Endothelial cell of umbilical vein (primary cell): Measurements from ENCODE around the gene ERBB4. TPM values are rescaled to one million over a fixed set of nuclear protein-coding genes. Genes with fewer than 3 reads are reported as not detected.

Experiments used
- BruUV-seq: library from RNA; stranded (reverse); fragments of 400-500 nt; replicated peaks from 2 replicates; lab custom pipeline; 2021; lab: Mats Ljungman, UMichigan
- CTCF ChIA-PET: fragments of 300-600, 350-600 bp; sonication (Branson Sonifier 250); formaldehyde crosslinking; loops from one replicate; lab custom pipeline; 2021; ENCODE audit warnings: antibody characterized with exemption, inconsistent platforms; lab: Charles Lee
- POLR2A ChIA-PET: fragments of 300-600, 350-600 bp; sonication (Branson Sonifier 250); formaldehyde crosslinking; loops from one replicate; lab custom pipeline; 2021; ENCODE audit warnings: antibody characterized with exemption, inconsistent platforms; lab: Charles Lee
- DNase-seq: peaks from one replicate; pipeline ENCODE4 v3.0.0-alpha.2; 2011; ENCODE audit warnings: low read depth, low spot score
- FAIRE-seq: peaks from 2 replicates; lab custom pipeline; 2011; peaks lifted over from hg19 to GRCh38; lab: Jason Lieb, UNC
- H2AFZ ChIP-seq: 2 replicates; pipeline ENCODE4 v1.6.0; 2012; ENCODE audit warnings: low read depth, low read length, control low read depth, inconsistent platforms
- H3K27ac ChIP-seq: 2 replicates; pipeline ENCODE4 v1.5.1; 2011; ENCODE audit warnings: low read depth, mild to moderate bottlenecking, control low read depth, low read length, moderate library complexity; ENCODE audit not compliant: insufficient read depth
- H3K27me3 ChIP-seq, 2 experiments: 2 replicates each; pipeline versions ENCODE4 v1.6.0 to v1.6.1; 2011; ENCODE audit warnings: low read length in 2 of 2, mixed read lengths in 1 of 2; ENCODE audit not compliant: control insufficient read depth in 2 of 2, insufficient read depth in 2 of 2
- H3K36me3 ChIP-seq, 2 experiments: 2 replicates in 1 of 2; 3 replicates in 1 of 2; pipeline ENCODE4 v1.5.1; 2011; ENCODE audit warnings: low read length in 2 of 2, mild to moderate bottlenecking in 1 of 2, moderate library complexity in 1 of 2; ENCODE audit not compliant: control insufficient read depth in 2 of 2, insufficient read depth in 2 of 2; ENCODE audit errors: extremely low read depth in 1 of 2
- H3K4me1 ChIP-seq: 3 replicates; pipeline ENCODE4 v1.5.1; 2011; ENCODE audit warnings: mild to moderate bottlenecking, low read length; ENCODE audit not compliant: control insufficient read depth, insufficient read depth; ENCODE audit errors: extremely low read depth
- H3K4me2 ChIP-seq: 2 replicates; pipeline ENCODE4 v1.6.1; 2011; ENCODE audit warnings: low read length, control low read depth, mixed read lengths; ENCODE audit not compliant: insufficient read depth
- H3K4me3 ChIP-seq, 3 experiments: fragments of 200-600 bp in 1 of 3; sonication (generic), shearing (Covaris generic) in 1 of 3; replicated peaks in 1 of 3; 2 replicates each; pipeline ENCODE4 v1.5.1; 2011 to 2016; ENCODE audit warnings: control low read depth in 3 of 3, low read length in 3 of 3, mild to moderate bottlenecking in 2 of 3, inconsistent platforms in 1 of 3, low read depth in 1 of 3, moderate library complexity in 1 of 3; ENCODE audit not compliant: insufficient read depth in 1 of 3
- H3K79me2 ChIP-seq: 2 replicates; pipeline ENCODE4 v1.6.0; 2012; ENCODE audit warnings: low read length, inconsistent platforms; ENCODE audit not compliant: control insufficient read depth, insufficient read depth
- H3K9ac ChIP-seq: replicated peaks from 2 replicates; pipeline ENCODE3; 2011; ENCODE audit warnings: low read length, control low read depth; ENCODE audit not compliant: insufficient read depth; ENCODE audit errors: extremely low read depth
- H3K9me1 ChIP-seq: replicated peaks from 3 replicates; pipeline ENCODE4 v1.6.0; 2011; ENCODE audit warnings: mild to moderate bottlenecking, low read length; ENCODE audit not compliant: control insufficient read depth, insufficient read depth; ENCODE audit errors: extremely low read depth
- H3K9me3 ChIP-seq: replicated peaks from 2 replicates; pipeline ENCODE4 v1.5.1; 2012; ENCODE audit warnings: low read length, inconsistent platforms; ENCODE audit not compliant: control insufficient read depth, insufficient read depth
- H4K20me1 ChIP-seq: replicated peaks from 2 replicates; pipeline ENCODE3; 2011; ENCODE audit warnings: mild to moderate bottlenecking, low read length; ENCODE audit not compliant: control insufficient read depth, insufficient read depth; ENCODE audit errors: extremely low read depth
- CTCF ChIP-seq, 2 donors: IDR thresholded peaks; 1 replicate in 1 of 2; 2 replicates in 1 of 2; pipeline ENCODE4 v1.5.1; 2011; ENCODE audit warnings: low read length in 2 of 2, mild to moderate bottlenecking in 2 of 2, moderate library complexity in 2 of 2, control low read depth in 1 of 2, inconsistent platforms in 1 of 2, low read depth in 1 of 2; ENCODE audit not compliant: insufficient read depth in 1 of 2; ENCODE audit errors: extremely low read depth in 1 of 2
- EZH2 ChIP-seq: IDR thresholded peaks from 2 replicates; pipeline ENCODE4 v1.6.1; 2012; ENCODE audit warnings: borderline replicate concordance, low read depth, mild to moderate bottlenecking, moderate library complexity, low read length, inconsistent platforms; ENCODE audit not compliant: severe bottlenecking
- FOS ChIP-seq: IDR thresholded peaks from 2 replicates; pipeline ENCODE4 v1.6.1; 2011; ENCODE audit warnings: mild to moderate bottlenecking, low read length, moderate library complexity, borderline replicate concordance; ENCODE audit not compliant: insufficient read depth
- GATA2 ChIP-seq: IDR thresholded peaks from 2 replicates; pipeline ENCODE4 v1.7.0; 2011; ENCODE audit warnings: low read depth, mild to moderate bottlenecking, moderate library complexity, mixed read lengths, low read length; ENCODE audit not compliant: insufficient read length, insufficient read depth
- JUN ChIP-seq: IDR thresholded peaks from 2 replicates; pipeline ENCODE4 v1.6.1; 2011; ENCODE audit warnings: borderline replicate concordance, low read depth; ENCODE audit not compliant: insufficient read length, insufficient read depth
- MAX ChIP-seq: IDR thresholded peaks from 2 replicates; pipeline ENCODE4 v1.6.1; 2011; ENCODE audit not compliant: insufficient read depth, insufficient read length
- MYC ChIP-seq: IDR thresholded peaks from one replicate; pipeline ENCODE4 v1.6.1; 2011; ENCODE audit warnings: mild to moderate bottlenecking, low read depth, low read length
- POLR2A ChIP-seq: IDR thresholded peaks from 2 replicates; pipeline ENCODE4 v1.6.1; 2012; ENCODE audit warnings: low read depth, mild to moderate bottlenecking, control low read depth, low read length
- POLR2AphosphoS5 ChIP-seq: IDR thresholded peaks from 2 replicates; pipeline ENCODE4 v1.6.1; 2012; ENCODE audit warnings: low read depth, mild to moderate bottlenecking, control low read depth, low read length, moderate library complexity; ENCODE audit not compliant: insufficient read depth
- dilution Hi-C: fragments of 300-500 bp; cut with MboI; formaldehyde crosslinking; loops from one replicate; pipeline ENCODE4 v1.15.0; 2019; ENCODE audit warnings: low sequenced_read_pairs; ENCODE audit not compliant: extremely low pct_ligation_motif_present
- intact Hi-C: fragments of 100-400 bp; cut with micrococcal nuclease; formaldehyde crosslinking; loops from one replicate; pipeline ENCODE4 v1.10.0; 2022
- polyA plus RNA-seq, 4 experiments: library from polyadenylated mRNA; depleted of rRNA in 3 of 4; stranded (reverse) in 3 of 4; unstranded in 1 of 4; fragments of >200 nt; gene quantifications; 2 replicates each; pipeline versions ENCODE4 v1.2.1 to v1.2.3, GENCODE V29; 2011 to 2012; ENCODE audit warnings: missing spikeins in 1 of 4
- total RNA-seq: library from RNA; stranded (reverse); gene quantifications from 2 replicates; pipeline ENCODE4 v1.2.3, GENCODE V29; 2021

Gene ERBB4
- total and polyA plus RNA-seq, 2 donors (not counting 3 experiments of a cell fraction or from before 2014, with no cell fraction given), result 0.01 to 0.27 TPM

DNA sequence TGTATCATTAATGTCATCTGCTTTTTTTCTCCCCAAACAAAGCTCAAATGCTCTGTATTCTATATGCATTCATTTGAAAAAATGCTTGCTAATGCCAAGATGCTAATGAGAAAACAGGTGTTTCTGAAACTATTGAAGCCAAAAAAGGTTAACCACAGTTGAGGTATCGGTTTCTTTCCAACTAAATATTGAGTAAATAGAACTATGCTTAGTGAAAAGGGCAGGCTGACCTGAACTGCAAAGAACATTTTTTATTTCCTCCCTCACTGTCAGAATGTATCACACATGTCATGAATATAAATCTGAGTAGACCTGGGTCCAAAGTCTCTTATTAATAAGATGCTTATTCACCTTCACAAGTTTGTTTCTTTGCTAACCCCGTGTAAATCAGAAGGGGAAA lies 1115.6 kb downstream of the ERBB4 start:
- DNase-seq, result no peak
- H3K9ac ChIP-seq, result no peak overlapping the region
- intact Hi-C loops (no loop called here), dilution Hi-C loops (no loop called here)
- no peak overlapping the region for H3K4me3 ChIP-seq
- H3K9me1 ChIP-seq, result no peaks in the 10 kb centered on the region
- H2AFZ ChIP-seq, result no peak overlapping the region
- H3K4me1 ChIP-seq, result peaks cover 8% of the 10 kb centered on the region
- no peaks in the 10 kb centered on the region for H3K36me3 ChIP-seq
- FAIRE-seq, result no peak
- no peak overlapping the region for H3K27ac ChIP-seq
- POLR2A ChIA-PET, result no interaction called here
- no TSS peak for BruUV-seq
- no peaks in the 10 kb centered on the region for H3K27me3 ChIP-seq
- no peaks in the 10 kb centered on the region for H3K79me2 ChIP-seq
- no peaks in the 10 kb centered on the region for H3K9me3 ChIP-seq
- H4K20me1 ChIP-seq, result no peaks in the 10 kb centered on the region
- H3K4me2 ChIP-seq, result no peak overlapping the region
- CTCF ChIA-PET, result interaction anchor here (0.6 kb wide), 1 partner anchor 33 kb away, joined by 3 read pairs; no protein-coding TSS in a partner anchor
- no peak for TF ChIP-seq MAX
- TF ChIP-seq JUN, result no peak
- TF ChIP-seq GATA2, result no peak
- TF ChIP-seq POLR2AphosphoS5, result no peak
- no peak for TF ChIP-seq FOS
- TF ChIP-seq CTCF (IDR thresholded peaks at IDR 0.05; ENCODE audit: extremely low read depth in 1 of 2, insufficient read depth in 1 of 2, low read depth in 1 of 2, low read length in 2 of 2), result no peak
- no peak for TF ChIP-seq EZH2
- no peak for TF ChIP-seq MYC
- TF ChIP-seq POLR2A, result no peak
